Measurements from ENCODE around the gene GXYLT2. TPM values are rescaled to one million over a fixed set of nuclear protein-coding genes. Genes with fewer than 3 reads are reported as not detected.
A peak's percentile ranks its signal among the peaks of the same experiment; 100 is the strongest.

GXYLT2 gene
- total and polyA plus RNA-seq, 7 donors, result 1.4 to 17.4 (median 6.8) TPM

DNA sequence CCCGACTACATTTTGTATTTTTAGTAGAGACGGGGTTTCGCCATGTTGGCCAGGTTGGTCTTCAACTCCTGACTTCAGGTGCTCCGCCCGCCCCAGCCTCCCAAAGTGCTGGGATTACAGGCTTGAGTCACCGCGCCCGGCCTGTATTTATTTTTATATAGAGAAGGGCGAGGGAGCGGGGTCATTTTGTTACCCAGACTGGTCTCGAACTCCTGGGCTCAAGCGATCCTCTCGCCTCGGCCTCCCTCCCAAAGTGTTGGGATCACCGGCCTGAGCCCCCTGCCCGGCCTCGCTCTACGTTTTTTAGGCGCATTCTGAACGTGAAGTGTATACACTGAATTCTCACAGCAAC, 108.3 kb downstream of the GXYLT2 start:
- Histone ChIP-seq H3K9me3 (no peaks in the 10 kb centered on the region), H3K27me3 (no peaks in the 10 kb centered on the region), H3K4me1 (peaks cover 0 to 48% (median 37%) of the 10 kb centered on the region in 4 donors), H3K36me3 (peaks cover 0 to 9% (median 0%) of the 10 kb centered on the region in 4 donors), H3K4me3 (peak overlapping the region; percentile 88 to 94 (median 92)), H3K27ac (peak overlapping the region; percentile 98 to 99 (median 98))
- intact Hi-C loops (cut with DNase I), result loop anchor here (2.0 to 5.0 kb wide), 5 partner anchors 46 to 149 kb away; partner anchors contain the start of genes GXYLT2 and SHQ1
- 47 to 77% methylated on average over 20 of the region's 20 CpGs for WGBS, 2 donors
- peak; percentile 71 for DNase-seq
- TF ChIP-seq EP300 (IDR thresholded peaks at IDR 0.05), result no peak
- TF ChIP-seq POLR2A (IDR thresholded peaks at IDR 0.05), result no peak
- TF ChIP-seq POLR2AphosphoS5 (IDR thresholded peaks at IDR 0.05), result no peak
- TF ChIP-seq, protein P1, sequence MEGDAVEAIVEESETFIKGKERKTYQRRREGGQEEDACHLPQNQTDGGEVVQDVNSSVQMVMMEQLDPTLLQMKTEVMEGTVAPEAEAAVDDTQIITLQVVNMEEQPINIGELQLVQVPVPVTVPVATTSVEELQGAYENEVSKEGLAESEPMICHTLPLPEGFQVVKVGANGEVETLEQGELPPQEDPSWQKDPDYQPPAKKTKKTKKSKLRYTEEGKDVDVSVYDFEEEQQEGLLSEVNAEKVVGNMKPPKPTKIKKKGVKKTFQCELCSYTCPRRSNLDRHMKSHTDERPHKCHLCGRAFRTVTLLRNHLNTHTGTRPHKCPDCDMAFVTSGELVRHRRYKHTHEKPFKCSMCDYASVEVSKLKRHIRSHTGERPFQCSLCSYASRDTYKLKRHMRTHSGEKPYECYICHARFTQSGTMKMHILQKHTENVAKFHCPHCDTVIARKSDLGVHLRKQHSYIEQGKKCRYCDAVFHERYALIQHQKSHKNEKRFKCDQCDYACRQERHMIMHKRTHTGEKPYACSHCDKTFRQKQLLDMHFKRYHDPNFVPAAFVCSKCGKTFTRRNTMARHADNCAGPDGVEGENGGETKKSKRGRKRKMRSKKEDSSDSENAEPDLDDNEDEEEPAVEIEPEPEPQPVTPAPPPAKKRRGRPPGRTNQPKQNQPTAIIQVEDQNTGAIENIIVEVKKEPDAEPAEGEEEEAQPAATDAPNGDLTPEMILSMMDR (IDR thresholded peaks at IDR 0.05), result no peak

GRCh38 chr3:72996473-72997333, 108.9 kb downstream of the GXYLT2 start, which contains the start of gene PPP4R2:
Gene PPP4R2, plus strand, starts transcription at chr3:72996811. Its CDS starts 227 bp downstream, at chr3:72997038.
- Histone ChIP-seq H3K4me3 (peak within 1 kb of the TSS; percentile 88 to 94 (median 92)), H3K27me3 (no peaks in the 10 kb centered on the region), H3K36me3 (peaks cover 0 to 15% (median 0%) of the 10 kb centered on the region in 4 donors), H3K27ac (peak within 1 kb of the TSS; percentile 98 to 99 (median 98)), H3K4me1 (peaks cover 0 to 53% (median 42%) of the 10 kb centered on the region in 4 donors), H3K9me3 (no peaks in the 10 kb centered on the region)
- DNase-seq, result peak; percentile 93
- 1% methylated on average over 72 to 75 of the region's 75 CpGs for WGBS, 2 donors
- intact Hi-C loops (cut with DNase I), result loop anchor here (2.0 to 5.0 kb wide), 5 partner anchors 46 to 149 kb away; partner anchors contain the start of genes GXYLT2 and SHQ1
- TF ChIP-seq POLR2AphosphoS5 (IDR thresholded peaks at IDR 0.05) (peak; percentile 90 to 97 (median 93)), EP300 (IDR thresholded peaks at IDR 0.05) (no peak), POLR2A (IDR thresholded peaks at IDR 0.05) (peak; percentile 69 to 75)

DNA sequence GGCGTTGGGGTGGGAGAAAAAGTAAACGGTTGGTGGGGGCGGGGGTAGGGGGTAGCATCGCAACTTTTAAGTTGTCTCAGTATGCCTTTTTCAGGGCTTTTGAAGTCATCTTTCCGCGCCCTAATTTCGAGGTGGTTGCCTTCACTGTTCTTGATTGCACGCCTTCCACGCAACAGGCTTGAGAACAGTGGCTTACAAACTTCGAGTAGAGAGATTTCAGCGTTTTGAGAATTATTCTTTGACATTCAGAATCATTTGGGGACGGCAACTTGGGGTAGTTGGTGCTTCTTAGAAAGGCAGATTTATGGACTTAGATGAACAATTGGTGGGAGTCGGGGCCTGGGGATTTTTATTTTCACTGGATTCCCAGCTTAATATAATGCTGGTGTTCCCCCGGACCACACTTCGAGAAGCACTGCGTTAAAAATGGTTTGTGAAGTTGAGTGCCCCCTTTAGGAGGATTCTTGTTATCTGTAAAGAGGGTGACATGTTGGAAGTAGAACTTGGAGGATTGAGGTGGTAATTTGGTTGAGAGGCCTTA, 109.6 kb downstream of the GXYLT2 start:
- Histone ChIP-seq H3K4me3 (peak overlapping the region; percentile 88 to 94 (median 92)), H3K36me3 (peaks cover 0 to 20% (median 0%) of the 10 kb centered on the region in 4 donors), H3K27me3 (no peaks in the 10 kb centered on the region), H3K9me3 (no peaks in the 10 kb centered on the region), H3K4me1 (peaks cover 0 to 61% (median 49%) of the 10 kb centered on the region in 4 donors), H3K27ac (peak overlapping the region; percentile 98 to 99 (median 98))
- TF ChIP-seq POLR2A (IDR thresholded peaks at IDR 0.05), result no peak
- no peak for TF ChIP-seq POLR2AphosphoS5 (IDR thresholded peaks at IDR 0.05)
- TF ChIP-seq, protein P1 (IDR thresholded peaks at IDR 0.05), result peak in 2 of 4 experiments; percentile 24 to 35
- DNase-seq, result no peak
- WGBS, 2 donors, result 0 to 1% methylated on average over 16 of the region's 16 CpGs
- intact Hi-C loops (cut with DNase I), result loop anchor here (2.0 to 5.0 kb wide), 5 partner anchors 45 to 150 kb away; partner anchors contain the start of genes GXYLT2 and SHQ1

DNA sequence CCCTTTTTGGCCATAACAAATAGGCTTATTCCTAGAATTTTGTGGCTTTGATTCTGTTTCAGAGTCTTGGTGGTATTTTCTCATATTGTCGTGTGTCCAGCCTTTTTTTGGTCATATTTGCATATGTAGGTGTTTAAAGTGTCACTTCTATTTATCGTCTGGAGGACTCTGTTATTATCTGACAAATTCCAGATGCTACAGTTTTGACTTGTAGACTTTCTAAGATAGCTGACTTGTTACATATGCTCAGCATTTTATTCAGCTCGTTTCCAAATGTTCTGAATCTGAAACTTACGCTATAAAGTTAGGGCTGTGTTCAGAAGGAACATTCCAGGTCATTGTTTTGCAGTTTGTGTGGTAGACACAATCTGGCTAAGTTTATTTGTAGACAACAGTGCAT, 110.6 kb downstream of the GXYLT2 start:
- intact Hi-C loops (cut with DNase I), result loop anchor here (5.0 kb wide), 4 partner anchors 44 to 151 kb away; partner anchors contain the start of genes GXYLT2 and SHQ1
- H3K4me1 ChIP-seq, result peaks cover 0 to 70% (median 59%) of the 10 kb centered on the region in 4 donors
- H3K4me3 ChIP-seq, result peak overlapping the region; percentile 88 to 94 (median 92)
- peak overlapping the region in 3 of 4 donors; percentile 98 to 99 (median 99) for H3K27ac ChIP-seq
- 11 to 31% methylated on average over 4 of the region's 4 CpGs for WGBS, 2 donors
- no peaks in the 10 kb centered on the region for H3K9me3 ChIP-seq
- peaks cover 0 to 20% (median 0%) of the 10 kb centered on the region in 4 donors for H3K36me3 ChIP-seq
- TF ChIP-seq POLR2AphosphoS5 (IDR thresholded peaks at IDR 0.05), result peak in 2 of 4 donors; percentile 48 to 63
- TF ChIP-seq, protein P1 (IDR thresholded peaks at IDR 0.05), result no peak
- no peak for TF ChIP-seq EP300 (IDR thresholded peaks at IDR 0.05)
- no peaks in the 10 kb centered on the region for H3K27me3 ChIP-seq
- no peak for DNase-seq

Data from sigmoid colon (tissue), 7 donors.